Measurements from ENCODE around the gene HSPB7.
"Not testable (repeated sequence)": the region's sequence is repeated elsewhere in the genome, so short reads cannot be mapped to it uniquely, and the experiment has no call there.

The HSPB7 gene

GRCh38 chr1:15988856-15989736 lies 28.7 kb downstream of the HSPB7 start:
- Histone ChIP-seq H3K27ac (no peak overlapping the region), H2AFZ (ENCODE audit: low read depth) (no peak overlapping the region), H3K4me2 (no peak overlapping the region), H3K4me3 (IDR thresholded peaks at IDR 0.05; ENCODE audit: insufficient read depth, low read depth, low read length) (no peak overlapping the region), H3K36me3 (ENCODE audit: insufficient read depth) (no peaks in the 10 kb centered on the region), H3K79me2 (ENCODE audit: insufficient read depth, low read depth) (no peaks in the 10 kb centered on the region), H3K27me3 (ENCODE audit: insufficient read depth, low read depth) (no peaks in the 10 kb centered on the region), H3K4me1 (ENCODE audit: low read depth, poor library complexity, severe bottlenecking) (no peaks in the 10 kb centered on the region), H4K20me1 (ENCODE audit: insufficient read depth) (no peaks in the 10 kb centered on the region), H3K9ac (no peak overlapping the region)
- TF ChIP-seq, protein P1, sequence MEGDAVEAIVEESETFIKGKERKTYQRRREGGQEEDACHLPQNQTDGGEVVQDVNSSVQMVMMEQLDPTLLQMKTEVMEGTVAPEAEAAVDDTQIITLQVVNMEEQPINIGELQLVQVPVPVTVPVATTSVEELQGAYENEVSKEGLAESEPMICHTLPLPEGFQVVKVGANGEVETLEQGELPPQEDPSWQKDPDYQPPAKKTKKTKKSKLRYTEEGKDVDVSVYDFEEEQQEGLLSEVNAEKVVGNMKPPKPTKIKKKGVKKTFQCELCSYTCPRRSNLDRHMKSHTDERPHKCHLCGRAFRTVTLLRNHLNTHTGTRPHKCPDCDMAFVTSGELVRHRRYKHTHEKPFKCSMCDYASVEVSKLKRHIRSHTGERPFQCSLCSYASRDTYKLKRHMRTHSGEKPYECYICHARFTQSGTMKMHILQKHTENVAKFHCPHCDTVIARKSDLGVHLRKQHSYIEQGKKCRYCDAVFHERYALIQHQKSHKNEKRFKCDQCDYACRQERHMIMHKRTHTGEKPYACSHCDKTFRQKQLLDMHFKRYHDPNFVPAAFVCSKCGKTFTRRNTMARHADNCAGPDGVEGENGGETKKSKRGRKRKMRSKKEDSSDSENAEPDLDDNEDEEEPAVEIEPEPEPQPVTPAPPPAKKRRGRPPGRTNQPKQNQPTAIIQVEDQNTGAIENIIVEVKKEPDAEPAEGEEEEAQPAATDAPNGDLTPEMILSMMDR (conservative IDR thresholded peaks at IDR 0.05; ENCODE audit: low read depth, low read length), result no peak

DNA sequence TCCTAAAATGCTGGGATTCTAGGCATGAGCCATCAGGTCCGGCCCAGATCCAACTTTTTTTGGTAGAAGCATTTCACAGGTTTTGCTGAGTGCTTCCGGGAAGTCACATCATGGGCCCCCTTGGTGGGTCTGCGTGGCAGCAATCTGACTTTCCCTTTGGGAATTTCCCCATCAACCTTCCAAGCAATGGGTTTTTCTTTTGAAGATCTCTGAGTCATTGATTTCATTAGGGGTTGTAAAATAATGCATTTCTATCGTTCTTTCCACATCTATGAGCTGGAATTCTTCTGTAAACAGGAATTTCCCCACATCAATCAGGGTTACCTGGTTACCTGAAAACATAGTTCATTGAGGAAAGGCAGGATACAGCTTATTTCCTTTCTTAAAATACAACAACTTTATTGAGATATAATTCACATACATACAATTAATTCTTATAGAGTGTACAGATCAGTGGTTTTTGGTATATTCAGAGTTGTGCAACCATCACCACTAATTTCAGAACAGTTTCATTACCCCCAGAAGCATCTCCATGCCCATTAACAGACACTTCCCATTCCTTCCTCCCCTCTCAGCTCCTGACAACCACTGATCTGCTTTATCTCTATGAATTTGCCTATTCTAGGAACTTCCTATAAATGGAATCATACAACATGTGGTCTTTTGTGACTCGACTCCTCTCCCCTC lies 32.1 kb downstream of the HSPB7 start:
- no peak overlapping the region for H2AFZ ChIP-seq (ENCODE audit: low read depth)
- H4K20me1 ChIP-seq (ENCODE audit: insufficient read depth), result no peaks in the 10 kb centered on the region
- H3K4me1 ChIP-seq (ENCODE audit: low read depth, poor library complexity, severe bottlenecking), result no peaks in the 10 kb centered on the region
- no peak overlapping the region for H3K4me3 ChIP-seq (IDR thresholded peaks at IDR 0.05; ENCODE audit: insufficient read depth, low read depth, low read length)
- no peaks in the 10 kb centered on the region for H3K36me3 ChIP-seq (ENCODE audit: insufficient read depth)
- no peak overlapping the region for H3K9ac ChIP-seq
- no peak overlapping the region for H3K27ac ChIP-seq
- H3K4me2 ChIP-seq, result no peak overlapping the region
- TF ChIP-seq, protein P1 (conservative IDR thresholded peaks at IDR 0.05; ENCODE audit: low read depth, low read length), result no peak
- no peaks in the 10 kb centered on the region for H3K79me2 ChIP-seq (ENCODE audit: insufficient read depth, low read depth)
- no peaks in the 10 kb centered on the region for H3K27me3 ChIP-seq (ENCODE audit: insufficient read depth, low read depth)

DNA sequence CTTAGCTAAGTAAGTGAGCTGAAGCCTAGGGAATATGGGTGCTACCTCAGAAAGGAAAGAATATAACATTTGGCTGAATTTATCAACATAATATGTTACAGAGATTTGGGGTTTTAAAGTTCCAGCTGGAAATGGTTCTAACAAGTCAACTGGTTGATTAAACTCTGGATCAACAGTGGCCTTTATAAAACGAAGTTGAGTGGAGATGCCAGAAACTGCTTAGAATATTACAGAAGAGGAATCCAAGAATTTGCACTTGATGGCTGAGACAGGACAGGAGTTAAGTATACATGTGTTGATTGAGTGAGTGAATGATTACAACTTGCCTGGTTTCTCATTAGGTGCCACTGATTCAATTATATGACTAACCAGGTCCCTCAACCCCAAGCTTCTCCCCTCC lies 34.6 kb downstream of the HSPB7 start:
- Histone ChIP-seq H3K79me2 (ENCODE audit: insufficient read depth, low read depth) (no peaks in the 10 kb centered on the region), H2AFZ (ENCODE audit: low read depth) (no peak overlapping the region), H3K36me3 (ENCODE audit: insufficient read depth) (no peaks in the 10 kb centered on the region), H3K4me2 (no peak overlapping the region), H4K20me1 (ENCODE audit: insufficient read depth) (no peaks in the 10 kb centered on the region), H3K27ac (no peak overlapping the region), H3K27me3 (ENCODE audit: insufficient read depth, low read depth) (no peaks in the 10 kb centered on the region), H3K9ac (no peak overlapping the region), H3K4me1 (ENCODE audit: low read depth, poor library complexity, severe bottlenecking) (no peaks in the 10 kb centered on the region), H3K4me3 (IDR thresholded peaks at IDR 0.05; ENCODE audit: insufficient read depth, low read depth, low read length) (no peak overlapping the region)
- TF ChIP-seq, protein P1 (conservative IDR thresholded peaks at IDR 0.05; ENCODE audit: low read depth, low read length), result no peak

- Histone ChIP-seq H3K4me1 (ENCODE audit: low read depth, poor library complexity, severe bottlenecking) (peaks cover 1% of the 10 kb centered on the region), H3K36me3 (ENCODE audit: insufficient read depth) (no peaks in the 10 kb centered on the region), H2AFZ (ENCODE audit: low read depth) (no peak overlapping the region), H4K20me1 (ENCODE audit: insufficient read depth) (no peaks in the 10 kb centered on the region), H3K9ac (no peak overlapping the region), H3K79me2 (ENCODE audit: insufficient read depth, low read depth) (no peaks in the 10 kb centered on the region), H3K4me2 (no peak overlapping the region), H3K4me3 (IDR thresholded peaks at IDR 0.05; ENCODE audit: insufficient read depth, low read depth, low read length) (no peak overlapping the region), H3K27ac (no peak overlapping the region), H3K27me3 (ENCODE audit: insufficient read depth, low read depth) (no peaks in the 10 kb centered on the region)
- TF ChIP-seq, protein P1 (conservative IDR thresholded peaks at IDR 0.05; ENCODE audit: low read depth, low read length), result no peak
These were observed 36.2 kb downstream of the HSPB7 start for GRCh38 chr1:15981679-15982078.

DNA sequence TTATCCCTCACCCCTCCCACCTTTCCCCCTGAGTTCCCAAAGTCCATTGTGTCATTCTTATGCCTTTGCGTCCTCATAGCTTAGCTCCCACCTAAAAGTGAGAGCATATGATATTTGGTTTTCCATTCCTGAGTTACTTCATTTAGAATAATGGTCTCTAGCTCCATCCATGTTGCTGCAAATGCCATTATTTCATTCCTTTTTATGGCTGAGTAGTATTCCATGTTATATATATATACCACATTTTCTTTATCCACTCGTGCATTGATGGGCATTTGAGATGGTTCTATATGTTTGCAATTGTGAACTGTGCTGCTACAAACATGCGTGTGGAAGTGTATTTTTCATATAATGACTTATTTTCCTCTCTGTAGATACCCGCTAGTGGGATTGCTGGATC lies 39.9 kb downstream of the HSPB7 start:
- not testable (repeated sequence) for H3K27ac ChIP-seq; H4K20me1 ChIP-seq (ENCODE audit: insufficient read depth); H3K4me2 ChIP-seq; H3K4me1 ChIP-seq (ENCODE audit: low read depth, poor library complexity, severe bottlenecking); H3K27me3 ChIP-seq (ENCODE audit: insufficient read depth, low read depth); H2AFZ ChIP-seq (ENCODE audit: low read depth); H3K9ac ChIP-seq; H3K4me3 ChIP-seq (IDR thresholded peaks at IDR 0.05; ENCODE audit: insufficient read depth, low read depth, low read length); H3K36me3 ChIP-seq (ENCODE audit: insufficient read depth)
- H3K79me2 ChIP-seq (ENCODE audit: insufficient read depth, low read depth), result peaks cover 12% of the 10 kb centered on the region; the same call in 1 of the 2 replicates

All from KMS-11 (cell line).